K562 (cell line): Measurements from ENCODE around the gene ATF5. TPM values are rescaled to one million over a fixed set of nuclear protein-coding genes. Genes with fewer than 3 reads are reported as not detected.

Experiments
- AFF4 ChIP-seq: sonication (generic); formaldehyde crosslinking; IDR thresholded peaks from 2 replicates; pipeline ENCODE4 v1.8.0; 2023; ENCODE audit warnings: mild to moderate bottlenecking, missing genetic modification reagents
- BRD4 ChIP-seq: fragments of 200-600 bp; sonication (generic); IDR thresholded peaks from 2 replicates; pipeline ENCODE4 v1.6.1; 2017; ENCODE audit warnings: inconsistent platforms
- CXXC5 ChIP-seq: fragments of 250-450 bp; sonication (Bioruptor Pico); IDR thresholded peaks from 2 replicates; pipeline ENCODE4 v1.8.0; 2022; ENCODE audit warnings: inconsistent platforms, mild to moderate bottlenecking, moderate library complexity
- EGR1 ChIP-seq: fragments of 450-650 bp; conservative IDR thresholded peaks from 2 replicates; pipeline ENCODE4 v1.6.1; 2017; ENCODE audit warnings: mild to moderate bottlenecking
- FUS ChIP-seq: fragments of 200-400 bp; formaldehyde crosslinking; optimal IDR thresholded peaks from 2 replicates; pipeline ENCODE3; 2017; ENCODE audit warnings: low read depth, low read length
- HNRNPL ChIP-seq: fragments of 200-400 bp; formaldehyde crosslinking; IDR thresholded peaks from 2 replicates; pipeline ENCODE4 v1.6.1; 2017; ENCODE audit warnings: low read depth, mild to moderate bottlenecking, low read length
- HNRNPUL1 ChIP-seq: fragments of 200-400 bp; formaldehyde crosslinking; IDR thresholded peaks from 2 replicates; pipeline ENCODE4 v1.6.1; 2017; ENCODE audit warnings: low read length
- MBD2 ChIP-seq: sonication (generic); IDR thresholded peaks from 2 replicates; pipeline ENCODE4 v1.6.1; 2016; ENCODE audit warnings: low read depth, borderline replicate concordance
- MEF2D ChIP-seq: conservative IDR thresholded peaks from 2 replicates; pipeline ENCODE4 v1.6.1; 2016; ENCODE audit warnings: low read depth, missing genetic modification characterization, missing compliant biosample characterization
- MXI1 ChIP-seq: IDR thresholded peaks from 2 replicates; pipeline ENCODE4 v1.6.1; 2011; ENCODE audit warnings: low read depth, mild to moderate bottlenecking, improper control_type of control experiment, low read length
- NFATC3 ChIP-seq: fragments of 450-650 bp; IDR thresholded peaks from 2 replicates; pipeline ENCODE4 v1.6.1; 2017; ENCODE audit warnings: mild to moderate bottlenecking
- PHB2 ChIP-seq: fragments of 450-650 bp; IDR thresholded peaks from 2 replicates; pipeline ENCODE4 v1.6.1; 2017; ENCODE audit warnings: low read depth
- PHF21A ChIP-seq: fragments of 450-650 bp; IDR thresholded peaks from 2 replicates; pipeline ENCODE4 v1.6.1; 2017; ENCODE audit warnings: low read depth, borderline replicate concordance
- PURB ChIP-seq: sonication (generic); formaldehyde crosslinking; IDR thresholded peaks from 2 replicates; pipeline ENCODE4 v1.9.0; 2021; ENCODE audit warnings: low read depth, mild to moderate bottlenecking, missing genetic modification reagents
- RBM14 ChIP-seq: fragments of 200-400 bp; formaldehyde crosslinking; IDR thresholded peaks from 2 replicates; pipeline ENCODE4 v1.6.1; 2018; ENCODE audit warnings: low read depth, mild to moderate bottlenecking, low read length, moderate library complexity, borderline replicate concordance; ENCODE audit not compliant: insufficient read depth
- TOE1 ChIP-seq, 2 experiments: fragments of 450-650 bp in 1 of 2; sonication (generic) in 1 of 2; formaldehyde crosslinking in 1 of 2; IDR thresholded peaks; 2 replicates each; pipeline versions ENCODE4 v1.7.1 to v1.8.0; 2016 to 2022; ENCODE audit warnings: borderline replicate concordance in 2 of 2, mild to moderate bottlenecking in 2 of 2, antibody characterized with exemption in 1 of 2, inconsistent platforms in 1 of 2, low read depth in 1 of 2, missing genetic modification reagents in 1 of 2, moderate library complexity in 1 of 2
- TRIM28 ChIP-seq: fragments of 450-650 bp; IDR thresholded peaks from 2 replicates; pipeline ENCODE4 v1.6.1; 2017
- WHSC1 ChIP-seq: IDR thresholded peaks from one replicate; pipeline ENCODE4 v1.6.1; 2012; ENCODE audit warnings: low read length, control low read depth, inconsistent platforms
- ZBTB17 ChIP-seq: fragments of 450-650 bp; formaldehyde crosslinking; IDR thresholded peaks from 2 replicates; pipeline ENCODE4 v1.4.0; 2020; ENCODE audit warnings: mild to moderate bottlenecking
- ZBTB2 ChIP-seq: fragments of 450-650 bp; IDR thresholded peaks from 2 replicates; pipeline ENCODE4 v1.6.1; 2016; ENCODE audit warnings: antibody characterized with exemption
- ZNF143 ChIP-seq: sonication (generic); formaldehyde crosslinking; IDR thresholded peaks from 2 replicates; pipeline ENCODE4 v1.9.0; 2022; ENCODE audit warnings: mild to moderate bottlenecking, missing genetic modification reagents
- ZNF212 ChIP-seq: fragments of 450-650 bp; formaldehyde crosslinking; IDR thresholded peaks from 2 replicates; pipeline ENCODE4 v1.4.0; 2020; ENCODE audit warnings: mild to moderate bottlenecking
- ZNF24 ChIP-seq: fragments of 450-650 bp; IDR thresholded peaks from 2 replicates; pipeline ENCODE4 v1.6.1; 2016
- ZNF57 ChIP-seq: fragments of 450-650 bp; formaldehyde crosslinking; IDR thresholded peaks from 2 replicates; pipeline ENCODE4 v1.4.0; 2020; ENCODE audit warnings: mild to moderate bottlenecking, moderate library complexity
- ZNF655 ChIP-seq: fragments of 250-450 bp; sonication (Bioruptor Pico); IDR thresholded peaks from 2 replicates; pipeline ENCODE4 v1.5.0; 2021
- ZZZ3 ChIP-seq: fragments of 450-650 bp; IDR thresholded peaks from 2 replicates; pipeline ENCODE4 v1.6.1; 2016; ENCODE audit warnings: antibody characterized with exemption, mild to moderate bottlenecking, moderate library complexity
- polyA plus RNA-seq, 8 experiments: library from polyadenylated mRNA; depleted of rRNA in 4 of 8; stranded (reverse) in 5 of 8; unstranded in 3 of 8; fragments of >200 nt; fragmentation: Nextera tagmentation in 2 of 8; fragmentation: Illumina TruSeq in 1 of 8; extraction: Ambion mirVana in 2 of 8; extraction: Trizol in 1 of 8; gene quantifications; 2 replicates each; pipeline versions ENCODE4 v1.2.1 to v1.2.3, GENCODE V29; 2011 to 2014; ENCODE audit warnings: inconsistent platforms in 1 of 8, missing spikeins in 1 of 8
- total RNA-seq, 7 experiments: library from RNA; depleted of rRNA in 6 of 7; stranded (reverse); fragments of >200 nt in 6 of 7; fragmentation: Illumina TruSeq in 2 of 7; extraction: Trizol in 2 of 7; gene quantifications; 2 replicates each; pipeline versions ENCODE4 v1.2.1 to v1.2.3, GENCODE V29; 2011 to 2021; ENCODE audit warnings: low replicate concordance in 1 of 7

ATF5 gene
- total and polyA plus RNA-seq, 9 of the 15 experiments (the other 6 are each of a cell fraction or from before 2014, with no cell fraction given), result 3.0 to 57.6 (median 11.1) TPM

GRCh38 chr19:49929121-49929610, at the start of gene ATF5, which contains the start of gene NUP62 (continued):
- TF ChIP-seq MBD2, result 0 out of 2 replicates have a peak, but pooled peaks have one; percentile 66
- peak; percentile 86 for TF ChIP-seq TOE1 (IDR thresholded peaks at IDR 0.05; ENCODE audit: borderline replicate concordance)
- TF ChIP-seq TOE1 (CRISPR knock-in tag; IDR thresholded peaks at IDR 0.05; ENCODE audit: borderline replicate concordance, low read depth), result peak; percentile 94
- TF ChIP-seq PURB (CRISPR knock-in tag), result no peak
- 0 out of 2 replicates have a peak, but pooled peaks have one; percentile 77 for TF ChIP-seq RBM14
- TF ChIP-seq ZNF24, result no peak
- no peak for TF ChIP-seq NFATC3
- TF ChIP-seq ZNF655 (CRISPR knock-in tag), result no peak
- TF ChIP-seq BRD4, result peak; percentile 80
- no peak for TF ChIP-seq HNRNPUL1
- TF ChIP-seq ZZZ3, result no peak; the same call in 1 of the 2 replicates
- TF ChIP-seq ZBTB17, result peak; percentile 57; the same call in 1 of the 2 replicates
- no peak for TF ChIP-seq MXI1
- no peak for TF ChIP-seq FUS
- no peak for TF ChIP-seq PHF21A
- no peak for TF ChIP-seq ZNF57 (CRISPR knock-in tag)
- no peak; the same call in 1 of the 2 replicates for TF ChIP-seq PHB2
- TF ChIP-seq CXXC5 (CRISPR knock-in tag), result peak; percentile 73
- no peak for TF ChIP-seq ZNF143 (CRISPR knock-in tag)
- no peak for TF ChIP-seq HNRNPL
- TF ChIP-seq EGR1, result no peak
- TF ChIP-seq MEF2D (tag), result no peak
- TF ChIP-seq ZNF212 (CRISPR knock-in tag), result no peak
- TF ChIP-seq TRIM28, result no peak
- no peak for TF ChIP-seq WHSC1
- peak; percentile 99 for TF ChIP-seq AFF4
- peak; percentile 100 for TF ChIP-seq ZBTB2
